HCT116 (cell line): ENCODE data around the gene PITPNM1. TPM values are rescaled to one million over a fixed set of nuclear protein-coding genes. Genes with fewer than 3 reads are reported as not detected.

Experiments
- microRNA-seq: library from miRNA; unstranded; fragments of <30 nt; microRNA quantifications from one replicate; pipeline ENCODE4, GENCODE V29; 2016; ENCODE audit warnings: borderline number of aligned reads
- total RNA-seq: library from RNA; stranded (reverse); gene quantifications from one replicate; pipeline ENCODE4 v1.2.1, GENCODE V29; 2021; ENCODE audit not compliant: unreplicated experiment

PITPNM1 gene
- total RNA-seq, 1 experiment from 2014 or later, result 79.5 TPM

Small RNAs within 50 kb of the gene (microRNA-seq; reads per million reads assigned to microRNA genes)
- not detected for gene MIR6752

Other genes with a start within 250 kb of the PITPNM1 start
- 83.0 TPM for gene GRK2, start 238.9 kb downstream of the PITPNM1 start, total RNA-seq
- 61.1 TPM for gene ANKRD13D, start 216.1 kb downstream of the PITPNM1 start, total RNA-seq
- gene SSH3, start 201.8 kb downstream of the PITPNM1 start, total RNA-seq, result 57.8 TPM
- gene POLD4, start 151.8 kb downstream of the PITPNM1 start, total RNA-seq, result 44.2 TPM
- 12.2 TPM for gene CLCF1, start 131.8 kb downstream of the PITPNM1 start, total RNA-seq
- 49.8 TPM for gene RAD9A, start 113.4 kb downstream of the PITPNM1 start, total RNA-seq
- 238 TPM for gene PPP1CA, start 103.5 kb downstream of the PITPNM1 start, total RNA-seq
- 0.39 TPM for gene TBC1D10C, start 101.3 kb downstream of the PITPNM1 start, total RNA-seq
- gene CARNS1, start 89.7 kb downstream of the PITPNM1 start, total RNA-seq, result 1.0 TPM
- gene RPS6KB2, start 76.9 kb downstream of the PITPNM1 start, total RNA-seq, result 54.1 TPM
- gene PTPRCAP, start 67.7 kb downstream of the PITPNM1 start, total RNA-seq, result 1.4 TPM
- gene CORO1B, start 61.9 kb downstream of the PITPNM1 start, total RNA-seq, result 94.5 TPM
- gene GPR152, start 52.6 kb downstream of the PITPNM1 start, total RNA-seq, result not detected
- gene CABP4, start 50.0 kb downstream of the PITPNM1 start, total RNA-seq, result not detected
- 44.2 TPM for gene TMEM134, start 36.1 kb downstream of the PITPNM1 start, total RNA-seq
- 61.0 TPM for gene AIP, start 22.3 kb downstream of the PITPNM1 start, total RNA-seq
- 53.6 TPM for gene CDK2AP2, start 2.8 kb upstream of the PITPNM1 start, total RNA-seq
- not detected for gene CABP2, start 18.1 kb upstream of the PITPNM1 start, total RNA-seq
- gene GSTP1, start 78.4 kb upstream of the PITPNM1 start, total RNA-seq, result 893 TPM
- 242 TPM for gene NDUFV1, start 101.6 kb upstream of the PITPNM1 start, total RNA-seq
- gene NUDT8, start 124.6 kb upstream of the PITPNM1 start, total RNA-seq, result 18.7 TPM
- not detected for gene TBX10, start 134.4 kb upstream of the PITPNM1 start, total RNA-seq
- 0.30 TPM for gene ACY3, start 145.4 kb upstream of the PITPNM1 start, total RNA-seq
- not detected for gene ALDH3B2, start 169.3 kb upstream of the PITPNM1 start, total RNA-seq